Activated CD4-positive, alpha-beta T cell treated with anti-CD3 and anti-CD28 coated beads, Interleukin-2, Interleukin-4, amounts not matched to agents 100 ng/mL and 50 ng/mL, durations not matched to agents 16 hours and 8 hours (primary cell): ENCODE results near the gene SEMA3C.

Experiments
- DNase-seq: peaks from one replicate; pipeline ENCODE4 v3.0.0-alpha.2; 2020; ENCODE audit warnings: low spot score

SEMA3C gene

GRCh38 chr7:80775897-80776296 is 143.0 kb downstream of the SEMA3C start:
- no peak for DNase-seq

- no peak for DNase-seq
Measured at GRCh38 chr7:80775482-80775881, 143.4 kb downstream of the SEMA3C start.

GRCh38 chr7:80774843-80775242 is 144.0 kb downstream of the SEMA3C start:
- DNase-seq: no peak

- no peak for DNase-seq
Measured at GRCh38 chr7:80773787-80774508, 144.9 kb downstream of the SEMA3C start.

- no peak for DNase-seq
Measured at GRCh38 chr7:80772347-80772993, 146.4 kb downstream of the SEMA3C start.

- no peak for DNase-seq
Measured at GRCh38 chr7:80771523-80771922, 147.3 kb downstream of the SEMA3C start.

- DNase-seq: no peak
Measured at GRCh38 chr7:80770675-80771081, 148.2 kb downstream of the SEMA3C start.

GRCh38 chr7:80770061-80770460 is 148.8 kb downstream of the SEMA3C start:
- DNase-seq: no peak

- DNase-seq: no peak
Measured at GRCh38 chr7:80768756-80769155, 150.1 kb downstream of the SEMA3C start.

GRCh38 chr7:80767654-80768053 is 151.2 kb downstream of the SEMA3C start:
- DNase-seq: no peak

GRCh38 chr7:80766724-80767123 is 152.1 kb downstream of the SEMA3C start:
- DNase-seq: no peak

- no peak for DNase-seq
Measured at GRCh38 chr7:80764132-80764531, 154.7 kb downstream of the SEMA3C start.

- no peak for DNase-seq
Measured at GRCh38 chr7:80763704-80764103, 155.1 kb downstream of the SEMA3C start.

GRCh38 chr7:80763289-80763688 is 155.6 kb downstream of the SEMA3C start:
- no peak for DNase-seq

- DNase-seq: no peak
Measured at GRCh38 chr7:80760292-80760691, 158.6 kb downstream of the SEMA3C start.

- DNase-seq: no peak
Measured at GRCh38 chr7:80752954-80753690, 165.7 kb downstream of the SEMA3C start.

GRCh38 chr7:80749270-80749669 is 169.6 kb downstream of the SEMA3C start:
- no peak for DNase-seq

- no peak for DNase-seq
Measured at GRCh38 chr7:80748363-80749042, 170.3 kb downstream of the SEMA3C start.

GRCh38 chr7:80740778-80741545 is 177.9 kb downstream of the SEMA3C start:
- DNase-seq: no peak

GRCh38 chr7:80736371-80737125 is 182.3 kb downstream of the SEMA3C start:
- DNase-seq: no peak

GRCh38 chr7:80735330-80735729 is 183.5 kb downstream of the SEMA3C start:
- no peak for DNase-seq
